Mucosa of stomach (tissue), 1 donor: ENCODE results near the gene GRPEL2.

Experiments
- H3K27me3 ChIP-seq: one replicate; pipeline ENCODE4 v1.7.0; 2013; ENCODE audit warnings: mild to moderate bottlenecking, low read length; ENCODE audit not compliant: control insufficient read depth, insufficient read depth
- H3K36me3 ChIP-seq: one replicate; pipeline ENCODE4 v1.7.0; 2013; ENCODE audit warnings: low read length; ENCODE audit not compliant: control insufficient read depth, insufficient read depth
- H3K4me1 ChIP-seq: one replicate; pipeline ENCODE4 v1.7.0; 2013; ENCODE audit warnings: mild to moderate bottlenecking, low read length; ENCODE audit not compliant: control insufficient read depth, insufficient read depth
- H3K4me3 ChIP-seq: one replicate; pipeline ENCODE4 v1.7.0; 2013; ENCODE audit warnings: low read length
- H3K9ac ChIP-seq: one replicate; pipeline ENCODE4 v1.7.0; 2013; ENCODE audit warnings: mild to moderate bottlenecking, low read length, moderate library complexity
- H3K9me3 ChIP-seq: one replicate; pipeline ENCODE4 v1.7.0; 2013; ENCODE audit warnings: mild to moderate bottlenecking, low read length, moderate library complexity; ENCODE audit not compliant: control insufficient read depth
- donor health status: Pancreatic carcinoma.

GRPEL2 gene

GRCh38 chr5:149362541-149362940, 17.2 kb downstream of the GRPEL2 start:
- H3K4me1 ChIP-seq: peaks cover 6% of the 10 kb centered on the region
- no peaks in the 10 kb centered on the region for H3K36me3 ChIP-seq
- no peaks in the 10 kb centered on the region for H3K9me3 ChIP-seq
- no peaks in the 10 kb centered on the region for H3K27me3 ChIP-seq
- no peak overlapping the region for H3K4me3 ChIP-seq
- no peak overlapping the region for H3K9ac ChIP-seq

GRCh38 chr5:149363358-149363757, 18.1 kb downstream of the GRPEL2 start:
- Histone ChIP-seq H3K36me3 (no peaks in the 10 kb centered on the region), H3K9me3 (no peaks in the 10 kb centered on the region), H3K27me3 (no peaks in the 10 kb centered on the region), H3K4me1 (peaks cover 9% of the 10 kb centered on the region), H3K4me3 (no peak overlapping the region), H3K9ac (no peak overlapping the region)

GRCh38 chr5:149363936-149364335, 18.6 kb downstream of the GRPEL2 start:
- Histone ChIP-seq H3K4me1 (peaks cover 9% of the 10 kb centered on the region), H3K9me3 (no peaks in the 10 kb centered on the region), H3K4me3 (no peak overlapping the region), H3K9ac (no peak overlapping the region), H3K27me3 (no peaks in the 10 kb centered on the region), H3K36me3 (no peaks in the 10 kb centered on the region)

- Histone ChIP-seq H3K27me3 (no peaks in the 10 kb centered on the region), H3K9ac (no peak overlapping the region)
Observed at GRCh38 chr5:149364719-149365118, 19.4 kb downstream of the GRPEL2 start.

GRCh38 chr5:149365418-149365817, 20.1 kb downstream of the GRPEL2 start:
- H3K9ac ChIP-seq: no peak overlapping the region
- peaks cover 9% of the 10 kb centered on the region for H3K4me1 ChIP-seq
- no peak overlapping the region for H3K4me3 ChIP-seq
- H3K27me3 ChIP-seq: no peaks in the 10 kb centered on the region
- H3K9me3 ChIP-seq: no peaks in the 10 kb centered on the region
- H3K36me3 ChIP-seq: no peaks in the 10 kb centered on the region

More at GRCh38 chr5:149364719-149365118, 19.4 kb downstream of the GRPEL2 start:
- H3K36me3 ChIP-seq: no peaks in the 10 kb centered on the region
- peaks cover 9% of the 10 kb centered on the region for H3K4me1 ChIP-seq
- no peaks in the 10 kb centered on the region for H3K9me3 ChIP-seq
- no peak overlapping the region for H3K4me3 ChIP-seq

GRCh38 chr5:149366169-149366729, 20.9 kb downstream of the GRPEL2 start:
- Histone ChIP-seq H3K36me3 (no peaks in the 10 kb centered on the region), H3K9me3 (no peaks in the 10 kb centered on the region), H3K4me1 (peaks cover 9% of the 10 kb centered on the region), H3K4me3 (no peak overlapping the region), H3K27me3 (no peaks in the 10 kb centered on the region), H3K9ac (no peak overlapping the region)

- no peaks in the 10 kb centered on the region for H3K9me3 ChIP-seq
- H3K9ac ChIP-seq: no peak overlapping the region
- H3K36me3 ChIP-seq: no peaks in the 10 kb centered on the region
- no peak overlapping the region for H3K4me3 ChIP-seq
- H3K27me3 ChIP-seq: no peaks in the 10 kb centered on the region
- H3K4me1 ChIP-seq: peaks cover 9% of the 10 kb centered on the region
Observed at GRCh38 chr5:149367249-149367971, 22.1 kb downstream of the GRPEL2 start.

- no peaks in the 10 kb centered on the region for H3K9me3 ChIP-seq
- H3K9ac ChIP-seq: no peak overlapping the region
- H3K27me3 ChIP-seq: no peaks in the 10 kb centered on the region
- peaks cover 9% of the 10 kb centered on the region for H3K4me1 ChIP-seq
- H3K36me3 ChIP-seq: no peaks in the 10 kb centered on the region
- no peak overlapping the region for H3K4me3 ChIP-seq
Observed at GRCh38 chr5:149367972-149368645, 22.8 kb downstream of the GRPEL2 start.

GRCh38 chr5:149370878-149371277, 25.6 kb downstream of the GRPEL2 start:
- no peaks in the 10 kb centered on the region for H3K27me3 ChIP-seq

GRCh38 chr5:149371296-149371962, 26.1 kb downstream of the GRPEL2 start:
- Histone ChIP-seq H3K9ac (no peak overlapping the region), H3K4me1 (peaks cover 9% of the 10 kb centered on the region), H3K27me3 (no peaks in the 10 kb centered on the region), H3K36me3 (no peaks in the 10 kb centered on the region), H3K4me3 (no peak overlapping the region), H3K9me3 (no peaks in the 10 kb centered on the region)

More at GRCh38 chr5:149370878-149371277, 25.6 kb downstream of the GRPEL2 start:
- no peaks in the 10 kb centered on the region for H3K9me3 ChIP-seq
- peaks cover 9% of the 10 kb centered on the region for H3K4me1 ChIP-seq
- no peak overlapping the region for H3K4me3 ChIP-seq
- no peak overlapping the region for H3K9ac ChIP-seq
- no peaks in the 10 kb centered on the region for H3K36me3 ChIP-seq

GRCh38 chr5:149372076-149372795, 26.9 kb downstream of the GRPEL2 start:
- H3K4me3 ChIP-seq: no peak overlapping the region
- peaks cover 6% of the 10 kb centered on the region for H3K4me1 ChIP-seq
- no peaks in the 10 kb centered on the region for H3K9me3 ChIP-seq
- H3K27me3 ChIP-seq: no peaks in the 10 kb centered on the region
- H3K36me3 ChIP-seq: no peaks in the 10 kb centered on the region
- no peak overlapping the region for H3K9ac ChIP-seq
